ENCODE data around the gene HIPK3. TPM values are rescaled to one million over a fixed set of nuclear protein-coding genes. Genes with fewer than 3 reads are reported as not detected.

HIPK3 gene
- total and polyA plus RNA-seq, 10 of the 15 experiments (the other 5 are each of a cell fraction or from before 2014, with no cell fraction given): 3.4 to 26.5 (median 13.6) TPM

DNA sequence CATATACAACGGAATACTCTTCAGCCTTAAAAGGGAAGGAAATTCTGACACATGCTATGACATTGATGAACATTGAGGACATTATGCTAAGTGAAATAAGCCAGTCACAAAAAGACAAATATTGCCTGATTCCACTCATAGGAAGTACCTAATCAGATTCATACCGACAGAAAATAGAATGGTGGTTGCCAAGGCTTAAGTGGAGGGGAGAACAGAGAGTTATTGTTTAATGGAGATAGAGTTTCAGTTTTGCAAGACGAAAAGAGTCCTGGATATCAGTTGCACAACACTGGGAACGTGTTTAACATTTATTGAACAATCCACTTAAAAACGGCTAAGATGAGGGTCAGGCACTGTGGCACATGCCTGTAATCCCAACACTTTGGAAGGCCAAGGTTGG is 45.6 kb upstream of the HIPK3 start (continued):
- TF ChIP-seq, protein P1, sequence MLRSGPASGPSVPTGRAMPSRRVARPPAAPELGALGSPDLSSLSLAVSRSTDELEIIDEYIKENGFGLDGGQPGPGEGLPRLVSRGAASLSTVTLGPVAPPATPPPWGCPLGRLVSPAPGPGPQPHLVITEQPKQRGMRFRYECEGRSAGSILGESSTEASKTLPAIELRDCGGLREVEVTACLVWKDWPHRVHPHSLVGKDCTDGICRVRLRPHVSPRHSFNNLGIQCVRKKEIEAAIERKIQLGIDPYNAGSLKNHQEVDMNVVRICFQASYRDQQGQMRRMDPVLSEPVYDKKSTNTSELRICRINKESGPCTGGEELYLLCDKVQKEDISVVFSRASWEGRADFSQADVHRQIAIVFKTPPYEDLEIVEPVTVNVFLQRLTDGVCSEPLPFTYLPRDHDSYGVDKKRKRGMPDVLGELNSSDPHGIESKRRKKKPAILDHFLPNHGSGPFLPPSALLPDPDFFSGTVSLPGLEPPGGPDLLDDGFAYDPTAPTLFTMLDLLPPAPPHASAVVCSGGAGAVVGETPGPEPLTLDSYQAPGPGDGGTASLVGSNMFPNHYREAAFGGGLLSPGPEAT (IDR thresholded peaks at IDR 0.05; ENCODE audit: low read depth): no peak
- no peak for TF ChIP-seq NRF1 (conservative IDR thresholded peaks at IDR 0.05; ENCODE audit: low read depth, low read length)
- TF ChIP-seq, protein P2, sequence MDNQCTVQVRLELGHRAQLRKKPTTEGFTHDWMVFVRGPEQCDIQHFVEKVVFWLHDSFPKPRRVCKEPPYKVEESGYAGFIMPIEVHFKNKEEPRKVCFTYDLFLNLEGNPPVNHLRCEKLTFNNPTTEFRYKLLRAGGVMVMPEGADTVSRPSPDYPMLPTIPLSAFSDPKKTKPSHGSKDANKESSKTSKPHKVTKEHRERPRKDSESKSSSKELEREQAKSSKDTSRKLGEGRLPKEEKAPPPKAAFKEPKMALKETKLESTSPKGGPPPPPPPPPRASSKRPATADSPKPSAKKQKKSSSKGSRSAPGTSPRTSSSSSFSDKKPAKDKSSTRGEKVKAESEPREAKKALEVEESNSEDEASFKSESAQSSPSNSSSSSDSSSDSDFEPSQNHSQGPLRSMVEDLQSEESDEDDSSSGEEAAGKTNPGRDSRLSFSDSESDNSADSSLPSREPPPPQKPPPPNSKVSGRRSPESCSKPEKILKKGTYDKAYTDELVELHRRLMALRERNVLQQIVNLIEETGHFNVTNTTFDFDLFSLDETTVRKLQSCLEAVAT (IDR thresholded peaks at IDR 0.05): no peak

DNA sequence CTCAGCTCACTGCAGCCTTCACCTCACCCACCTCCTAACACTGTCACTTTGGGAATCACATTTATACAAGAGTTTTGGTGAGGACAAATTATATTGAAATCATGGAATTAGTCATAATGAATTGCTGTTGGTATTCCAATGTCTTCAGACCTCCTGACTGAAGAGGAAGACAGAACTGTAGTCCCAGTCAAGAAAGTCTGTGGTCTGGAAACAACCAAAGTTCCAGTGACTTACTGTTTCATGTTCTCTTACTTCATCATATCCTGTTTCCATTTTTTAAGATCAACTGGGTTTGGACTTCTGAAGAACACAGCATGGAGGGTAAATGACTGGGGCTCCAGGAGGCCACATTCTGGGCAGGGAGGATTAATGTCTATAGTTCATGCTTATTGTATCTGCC is 43.0 kb upstream of the HIPK3 start:
- BruUV-seq (replicated peaks): no TSS peak
- Histone ChIP-seq H3K79me2 (ENCODE audit: control insufficient read depth, insufficient read depth, low read length) (no peaks in the 10 kb centered on the region), H3K4me2 (ENCODE audit: control insufficient read depth, insufficient read depth) (no peak overlapping the region), H4K20me1 (ENCODE audit: control insufficient read depth, insufficient read depth) (no peaks in the 10 kb centered on the region), H3K9ac (ENCODE audit: control insufficient read depth, insufficient read depth, low read length) (no peak overlapping the region), H3K4me3 (no peak overlapping the region), H2AFZ (ENCODE audit: control insufficient read depth, low read depth, low read length) (no peak overlapping the region), H3K36me3 (ENCODE audit: control insufficient read depth in 2 of 2, insufficient read depth in 2 of 2, low read length in 1 of 2) (no peaks in the 10 kb centered on the region), H3K9me3 (replicated peaks; ENCODE audit: control insufficient read depth, insufficient read depth, low read length) (no peaks in the 10 kb centered on the region), H3K27me3 (replicated peaks in 1 of 2; ENCODE audit: control insufficient read depth in 2 of 2, insufficient read depth in 2 of 2, low read length in 1 of 2) (no peaks in the 10 kb centered on the region), H3K27ac (ENCODE audit: control insufficient read depth, insufficient read depth) (no peak overlapping the region), H3K4me1 (ENCODE audit: control insufficient read depth, insufficient read depth, low read length) (no peaks in the 10 kb centered on the region)
- intact Hi-C loops (cut with micrococcal nuclease; ENCODE audit: unreplicated experiment): no loop called here
- in situ Hi-C loops (cut with MboI): no loop called here
- CTCF ChIA-PET: no interaction called here
- no peak for DNase-seq (ENCODE audit: low read depth, low spot score)
- POLR2A ChIA-PET: no interaction called here
- no peak for FAIRE-seq
- RAD21 ChIA-PET (ENCODE audit: unreplicated experiment): no interaction called here
- SMC1A ChIA-PET (ENCODE audit: uncharacterized antibody, unreplicated experiment): no interaction called here
- no peak for TF ChIP-seq KLF5 (IDR thresholded peaks at IDR 0.05; ENCODE audit: partially characterized antibody)
- no peak for TF ChIP-seq ETV6 (conservative IDR thresholded peaks at IDR 0.05 in 1 of 2, IDR thresholded peaks at IDR 0.05 in 1 of 2; ENCODE audit: borderline replicate concordance in 1 of 2, low read depth in 1 of 2)
- no peak for TF ChIP-seq NFIC (IDR thresholded peaks at IDR 0.05; ENCODE audit: low read depth, low read length)
- TF ChIP-seq ZNF384 (IDR thresholded peaks at IDR 0.05; ENCODE audit: borderline replicate concordance, low read depth, low read length): no peak
- TF ChIP-seq, protein P3, sequence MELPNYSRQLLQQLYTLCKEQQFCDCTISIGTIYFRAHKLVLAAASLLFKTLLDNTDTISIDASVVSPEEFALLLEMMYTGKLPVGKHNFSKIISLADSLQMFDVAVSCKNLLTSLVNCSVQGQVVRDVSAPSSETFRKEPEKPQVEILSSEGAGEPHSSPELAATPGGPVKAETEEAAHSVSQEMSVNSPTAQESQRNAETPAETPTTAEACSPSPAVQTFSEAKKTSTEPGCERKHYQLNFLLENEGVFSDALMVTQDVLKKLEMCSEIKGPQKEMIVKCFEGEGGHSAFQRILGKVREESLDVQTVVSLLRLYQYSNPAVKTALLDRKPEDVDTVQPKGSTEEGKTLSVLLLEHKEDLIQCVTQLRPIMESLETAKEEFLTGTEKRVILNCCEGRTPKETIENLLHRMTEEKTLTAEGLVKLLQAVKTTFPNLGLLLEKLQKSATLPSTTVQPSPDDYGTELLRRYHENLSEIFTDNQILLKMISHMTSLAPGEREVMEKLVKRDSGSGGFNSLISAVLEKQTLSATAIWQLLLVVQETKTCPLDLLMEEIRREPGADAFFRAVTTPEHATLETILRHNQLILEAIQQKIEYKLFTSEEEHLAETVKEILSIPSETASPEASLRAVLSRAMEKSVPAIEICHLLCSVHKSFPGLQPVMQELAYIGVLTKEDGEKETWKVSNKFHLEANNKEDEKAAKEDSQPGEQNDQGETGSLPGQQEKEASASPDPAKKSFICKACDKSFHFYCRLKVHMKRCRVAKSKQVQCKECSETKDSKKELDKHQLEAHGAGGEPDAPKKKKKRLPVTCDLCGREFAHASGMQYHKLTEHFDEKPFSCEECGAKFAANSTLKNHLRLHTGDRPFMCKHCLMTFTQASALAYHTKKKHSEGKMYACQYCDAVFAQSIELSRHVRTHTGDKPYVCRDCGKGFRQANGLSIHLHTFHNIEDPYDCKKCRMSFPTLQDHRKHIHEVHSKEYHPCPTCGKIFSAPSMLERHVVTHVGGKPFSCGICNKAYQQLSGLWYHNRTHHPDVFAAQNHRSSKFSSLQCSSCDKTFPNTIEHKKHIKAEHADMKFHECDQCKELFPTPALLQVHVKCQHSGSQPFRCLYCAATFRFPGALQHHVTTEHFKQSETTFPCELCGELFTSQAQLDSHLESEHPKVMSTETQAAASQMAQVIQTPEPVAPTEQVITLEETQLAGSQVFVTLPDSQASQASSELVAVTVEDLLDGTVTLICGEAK (IDR thresholded peaks at IDR 0.05; ENCODE audit: borderline replicate concordance): no peak
- TF ChIP-seq, protein P4, sequence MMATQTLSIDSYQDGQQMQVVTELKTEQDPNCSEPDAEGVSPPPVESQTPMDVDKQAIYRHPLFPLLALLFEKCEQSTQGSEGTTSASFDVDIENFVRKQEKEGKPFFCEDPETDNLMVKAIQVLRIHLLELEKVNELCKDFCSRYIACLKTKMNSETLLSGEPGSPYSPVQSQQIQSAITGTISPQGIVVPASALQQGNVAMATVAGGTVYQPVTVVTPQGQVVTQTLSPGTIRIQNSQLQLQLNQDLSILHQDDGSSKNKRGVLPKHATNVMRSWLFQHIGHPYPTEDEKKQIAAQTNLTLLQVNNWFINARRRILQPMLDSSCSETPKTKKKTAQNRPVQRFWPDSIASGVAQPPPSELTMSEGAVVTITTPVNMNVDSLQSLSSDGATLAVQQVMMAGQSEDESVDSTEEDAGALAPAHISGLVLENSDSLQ (IDR thresholded peaks at IDR 0.05): no peak
- no peak for TF ChIP-seq BACH1 (IDR thresholded peaks at IDR 0.05; ENCODE audit: borderline replicate concordance)
- ATAC-seq: no peak
